ENCODE results near the gene MCM6.

DNA sequence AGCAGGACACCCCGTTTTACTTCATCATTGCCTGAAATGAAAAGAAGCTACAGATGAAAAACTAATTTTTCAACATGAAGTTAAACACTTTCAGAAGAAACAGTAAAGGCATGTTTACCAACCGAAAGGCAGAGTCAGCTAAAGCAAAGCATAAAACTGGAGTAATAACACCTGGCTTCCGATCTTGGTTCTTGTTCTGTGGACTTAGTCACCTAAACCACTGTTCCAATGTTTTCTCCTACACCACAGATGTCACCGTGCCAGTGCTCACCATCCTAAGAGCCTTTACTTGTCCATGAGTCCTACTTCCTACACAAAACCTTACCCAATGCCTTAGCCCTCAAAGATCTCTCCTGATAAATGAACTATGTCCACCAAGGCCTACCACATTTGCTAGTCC is 13.5 kb downstream of the MCM6 start:
- TF ChIP-seq, protein P1, sequence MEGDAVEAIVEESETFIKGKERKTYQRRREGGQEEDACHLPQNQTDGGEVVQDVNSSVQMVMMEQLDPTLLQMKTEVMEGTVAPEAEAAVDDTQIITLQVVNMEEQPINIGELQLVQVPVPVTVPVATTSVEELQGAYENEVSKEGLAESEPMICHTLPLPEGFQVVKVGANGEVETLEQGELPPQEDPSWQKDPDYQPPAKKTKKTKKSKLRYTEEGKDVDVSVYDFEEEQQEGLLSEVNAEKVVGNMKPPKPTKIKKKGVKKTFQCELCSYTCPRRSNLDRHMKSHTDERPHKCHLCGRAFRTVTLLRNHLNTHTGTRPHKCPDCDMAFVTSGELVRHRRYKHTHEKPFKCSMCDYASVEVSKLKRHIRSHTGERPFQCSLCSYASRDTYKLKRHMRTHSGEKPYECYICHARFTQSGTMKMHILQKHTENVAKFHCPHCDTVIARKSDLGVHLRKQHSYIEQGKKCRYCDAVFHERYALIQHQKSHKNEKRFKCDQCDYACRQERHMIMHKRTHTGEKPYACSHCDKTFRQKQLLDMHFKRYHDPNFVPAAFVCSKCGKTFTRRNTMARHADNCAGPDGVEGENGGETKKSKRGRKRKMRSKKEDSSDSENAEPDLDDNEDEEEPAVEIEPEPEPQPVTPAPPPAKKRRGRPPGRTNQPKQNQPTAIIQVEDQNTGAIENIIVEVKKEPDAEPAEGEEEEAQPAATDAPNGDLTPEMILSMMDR (IDR thresholded peaks at IDR 0.05) = no peak
- TF ChIP-seq ZFX (IDR thresholded peaks at IDR 0.05; ENCODE audit: borderline replicate concordance) = no peak

All from 22Rv1 (cell line).